IMR-90 (cell line): ENCODE measurements around the gene STAU1. TPM values are rescaled to one million over a fixed set of nuclear protein-coding genes. Genes with fewer than 3 reads are reported as not detected.

Source experiments
- ATAC-seq: fragments of 200-7000 bp; cut with Tn5 transposase; 2 replicates; pipeline ENCODE4 v1.9.1; 2020; ENCODE audit warnings: low read depth, mild to moderate bottlenecking, moderate library complexity
- BruUV-seq: library from RNA; stranded (reverse); fragments of 400-500 nt; replicated peaks from 2 replicates; lab custom pipeline; 2021; lab: Mats Ljungman, UMichigan
- CTCF ChIA-PET: fragments of 300-600 bp; formaldehyde crosslinking; extraction: SDS; loops from one replicate; lab custom pipeline; 2021; ENCODE audit warnings: antibody characterized with exemption; lab: Yijun Ruan, JAX
- POLR2A ChIA-PET: fragments of 300-600 bp; sonication (Branson Sonifier 250); formaldehyde crosslinking; loops from one replicate; lab custom pipeline; 2022; ENCODE audit warnings: antibody characterized with exemption; ENCODE audit not compliant: unreplicated experiment; lab: Charles Lee
- DNase-seq: peaks from one replicate; pipeline ENCODE4 v3.0.0; 2013
- H2AFZ ChIP-seq: replicated peaks from 2 replicates; pipeline ENCODE3; 2013; ENCODE audit warnings: low read length, mild to moderate bottlenecking; ENCODE audit not compliant: poor library complexity
- H2AK5ac ChIP-seq: 2 replicates; pipeline ENCODE4 v1.6.1; 2013; ENCODE audit warnings: low read depth, low read length, inconsistent platforms
- H2AK9ac ChIP-seq: replicated peaks from 2 replicates; pipeline ENCODE3; 2013; ENCODE audit warnings: mild to moderate bottlenecking, low read depth, low read length, moderate library complexity; ENCODE audit not compliant: poor library complexity
- H2BK120ac ChIP-seq: 2 replicates; pipeline ENCODE4 v1.6.1; 2013; ENCODE audit warnings: low read depth, low read length, inconsistent platforms
- H2BK15ac ChIP-seq: 3 replicates; pipeline ENCODE4 v1.6.1; 2013; ENCODE audit warnings: low read depth, low read length, inconsistent platforms
- H2BK20ac ChIP-seq: 2 replicates; pipeline ENCODE4 v1.6.1; 2013; ENCODE audit warnings: low read depth, mild to moderate bottlenecking, inconsistent platforms, low read length, moderate library complexity
- H2BK5ac ChIP-seq: 2 replicates; pipeline ENCODE4 v1.6.1; 2013; ENCODE audit warnings: mild to moderate bottlenecking, low read depth, low read length, inconsistent platforms; ENCODE audit not compliant: poor library complexity, severe bottlenecking
- H3K14ac ChIP-seq: replicated peaks from 2 replicates; pipeline ENCODE4 v1.6.1; 2013; ENCODE audit warnings: low read depth, low read length, inconsistent platforms
- H3K18ac ChIP-seq: 2 replicates; pipeline ENCODE4 v1.6.1; 2013; ENCODE audit warnings: low read depth, low read length, control low read depth
- H3K23ac ChIP-seq: 2 replicates; pipeline ENCODE4 v1.6.1; 2013; ENCODE audit warnings: low read depth, low read length, inconsistent platforms
- H3K27ac ChIP-seq: 2 replicates; pipeline ENCODE4 v1.5.1; 2013; ENCODE audit warnings: mild to moderate bottlenecking, control low read depth, low read length; ENCODE audit not compliant: insufficient read depth
- H3K27me3 ChIP-seq: 2 replicates; pipeline ENCODE4 v1.6.1; 2013; ENCODE audit warnings: low read length; ENCODE audit not compliant: control insufficient read depth, insufficient read depth
- H3K36me3 ChIP-seq: 2 replicates; pipeline ENCODE4 v1.6.1; 2013; ENCODE audit warnings: low read length, mixed read lengths; ENCODE audit not compliant: control insufficient read depth, insufficient read depth
- H3K4ac ChIP-seq: 2 replicates; pipeline ENCODE4 v1.6.1; 2013; ENCODE audit warnings: low read depth, low read length, inconsistent platforms
- H3K4me1 ChIP-seq: 2 replicates; pipeline ENCODE4 v1.6.1; 2013; ENCODE audit warnings: low read length, mixed read lengths; ENCODE audit not compliant: control insufficient read depth, insufficient read depth
- H3K4me2 ChIP-seq: 2 replicates; pipeline ENCODE4 v1.6.1; 2013; ENCODE audit warnings: low read depth, mild to moderate bottlenecking, control low read depth, low read length, moderate library complexity
- H3K4me3 ChIP-seq: 2 replicates; pipeline ENCODE4 v1.5.1; 2013; ENCODE audit warnings: low read depth, mild to moderate bottlenecking, control low read depth, low read length, moderate library complexity; ENCODE audit not compliant: insufficient read depth
- H3K56ac ChIP-seq: 2 replicates; pipeline ENCODE4 v1.6.1; 2013; ENCODE audit warnings: low read length, inconsistent platforms; ENCODE audit not compliant: insufficient read depth; ENCODE audit errors: extremely low read depth
- H3K79me1 ChIP-seq, 2 experiments: 2 replicates each; pipeline ENCODE4 v1.6.1; 2013; ENCODE audit warnings: low read length in 2 of 2, inconsistent platforms in 1 of 2, low read depth in 1 of 2
- H3K9ac ChIP-seq: 2 replicates; pipeline ENCODE4 v1.6.1; 2013; ENCODE audit warnings: low read depth, low read length, control low read depth
- H3K9me1 ChIP-seq: 2 replicates; pipeline ENCODE4 v1.6.1; 2013; ENCODE audit warnings: low read length, inconsistent platforms; ENCODE audit not compliant: insufficient read depth
- H3K9me3 ChIP-seq: 2 replicates; pipeline ENCODE4 v1.6.1; 2013; ENCODE audit warnings: low read length; ENCODE audit not compliant: control insufficient read depth, insufficient read depth
- H4K20me1 ChIP-seq: 2 replicates; pipeline ENCODE4 v1.6.1; 2013; ENCODE audit warnings: low read length, inconsistent platforms; ENCODE audit not compliant: insufficient read depth
- H4K5ac ChIP-seq: 2 replicates; pipeline ENCODE4 v1.6.1; 2013; ENCODE audit warnings: mild to moderate bottlenecking, low read depth, low read length, control low read depth
- H4K8ac ChIP-seq, 2 experiments: 2 replicates each; pipeline ENCODE4 v1.6.1; 2013; ENCODE audit warnings: low read depth in 2 of 2, low read length in 2 of 2, control low read depth in 1 of 2, inconsistent platforms in 1 of 2
- H4K91ac ChIP-seq: 2 replicates; pipeline ENCODE4 v1.6.1; 2013; ENCODE audit warnings: low read depth, low read length, inconsistent platforms; ENCODE audit not compliant: insufficient read depth
- MAFK ChIP-seq: IDR thresholded peaks from 2 replicates; pipeline ENCODE4 v1.6.1; 2012; ENCODE audit warnings: low read depth, low read length, improper control_type of control experiment
- POLR2A ChIP-seq: IDR thresholded peaks from 2 replicates; pipeline ENCODE4 v1.6.1; 2012; ENCODE audit warnings: mild to moderate bottlenecking, low read depth, low read length
- RAD21 ChIP-seq: IDR thresholded peaks from 2 replicates; pipeline ENCODE4 v1.6.1; 2012; ENCODE audit warnings: low read length, improper control_type of control experiment
- RFX5 ChIP-seq: IDR thresholded peaks from 2 replicates; pipeline ENCODE4 v1.8.0; 2012; ENCODE audit warnings: low read depth, mild to moderate bottlenecking, low read length, moderate library complexity
- WGBS, 2 experiments: methylation state at CpG; one replicate each; pipeline versions ENCODE4 v1.1.5 to v1.1.7; 2013; ENCODE audit warnings: missing lambda C conversion rate in 2 of 2; ENCODE audit not compliant: insufficient read length in 1 of 2; ENCODE audit errors: extremely low coverage in 2 of 2; 5-methylcytosine and 5-hydroxymethylcytosine counted together
- dilution Hi-C: fragments of 300-500 bp; cut with HindIII; formaldehyde crosslinking; loops from one replicate; pipeline ENCODE4 v1.14.3; 2018; ENCODE audit warnings: low sequenced_read_pairs; ENCODE audit not compliant: unreplicated experiment
- in situ Hi-C: fragments of 300-500 bp; cut with MboI; formaldehyde crosslinking; loops from 3 replicates; pipeline ENCODE4 v1.14.3; 2019; ENCODE audit warnings: low sequenced_read_pairs, inconsistent platforms, mixed read lengths
- intact Hi-C: fragments of 100-400 bp; cut with micrococcal nuclease; formaldehyde crosslinking; loops from 2 replicates; pipeline ENCODE4 v1.10.0; 2022
- polyA plus RNA-seq, 3 experiments: library from polyadenylated mRNA; depleted of rRNA; stranded (reverse); fragments of >200 nt; gene quantifications; 2 replicates each; pipeline ENCODE4 v1.2.3, GENCODE V29; 2012; ENCODE audit warnings: low replicate concordance in 1 of 3
- total RNA-seq: library from RNA; depleted of rRNA; stranded (reverse); fragments of >200 nt; gene quantifications from 2 replicates; pipeline ENCODE4 v1.2.3, GENCODE V29; 2012

The STAU1 gene
- total and polyA plus RNA-seq, 2 of the 4 experiments (the other 2 are of a cell fraction), result 35.3 to 50.3 TPM

- H3K36me3 ChIP-seq, result peaks cover 42% of the 10 kb centered on the region
- H3K14ac ChIP-seq, result no peak overlapping the region
- dilution Hi-C loops, result no loop called here
- H2AFZ ChIP-seq, result no peak overlapping the region
- no peak overlapping the region for H4K5ac ChIP-seq
- no peak overlapping the region for H3K4ac ChIP-seq
- H3K23ac ChIP-seq, result no peak overlapping the region
- WGBS, 2 experiments, result 95% methylated on average over 4 of the region's 13 CpGs; no CpG with 5 or more reads in 1 of the 2 experiments
- no peaks in the 10 kb centered on the region for H3K9me3 ChIP-seq
- H3K56ac ChIP-seq, result no peak overlapping the region
- no peak for TF ChIP-seq RAD21
- no peak for TF ChIP-seq MAFK
- no peak for TF ChIP-seq RFX5
- no peak for TF ChIP-seq POLR2A
- H3K9ac ChIP-seq, result no peak overlapping the region
- no TSS peak for BruUV-seq
- no peaks in the 10 kb centered on the region for H4K20me1 ChIP-seq
- ATAC-seq (no peak), DNase-seq (no peak)
- no peak overlapping the region for H4K8ac ChIP-seq
- H3K79me1 ChIP-seq, result peaks cover 17% of the 10 kb centered on the region in 2 experiments
- H3K27me3 ChIP-seq, result no peaks in the 10 kb centered on the region
- H3K9me1 ChIP-seq, result peaks cover 3% of the 10 kb centered on the region; the same call in 1 of the 2 replicates
- H2BK5ac ChIP-seq, result no peak overlapping the region
- ChIA-PET POLR2A (no interaction called here), CTCF (no interaction called here)
- no peak overlapping the region for H3K4me3 ChIP-seq
- no peak overlapping the region for H4K91ac ChIP-seq
- intact Hi-C loops, result no loop called here
- no peak overlapping the region for H2AK5ac ChIP-seq
- H2AK9ac ChIP-seq, result no peak overlapping the region
- in situ Hi-C loops, result no loop called here
- no peak overlapping the region for H2BK120ac ChIP-seq
- H2BK15ac ChIP-seq, result no peak overlapping the region
- no peak overlapping the region for H3K4me2 ChIP-seq
- no peak overlapping the region for H3K27ac ChIP-seq
- no peak overlapping the region for H3K18ac ChIP-seq
- no peak overlapping the region for H2BK20ac ChIP-seq
- H3K4me1 ChIP-seq, result no peaks in the 10 kb centered on the region
Measured at GRCh38 chr20:49122920-49123319, 65.2 kb downstream of the STAU1 start.
